Renal pelvis (tissue), 4 donors: ENCODE results near the gene SPTBN5. TPM values are rescaled to one million over a fixed set of nuclear protein-coding genes. Genes with fewer than 3 reads are reported as not detected.

Experiments used
- DNase-seq: peaks from one replicate; pipeline ENCODE4 v3.0.0-alpha.2; 2013
- polyA plus RNA-seq, 3 donors: library from polyadenylated mRNA; unstranded; fragments of 120-200 nt; gene quantifications; one replicate each; pipeline ENCODE4 v1.2.1, GENCODE V29; 2013; ENCODE audit not compliant: insufficient read length in 3 of 3

The SPTBN5 gene
- polyA plus RNA-seq, 3 donors = 2.7 to 3.0 (median 2.9) TPM

DNA sequence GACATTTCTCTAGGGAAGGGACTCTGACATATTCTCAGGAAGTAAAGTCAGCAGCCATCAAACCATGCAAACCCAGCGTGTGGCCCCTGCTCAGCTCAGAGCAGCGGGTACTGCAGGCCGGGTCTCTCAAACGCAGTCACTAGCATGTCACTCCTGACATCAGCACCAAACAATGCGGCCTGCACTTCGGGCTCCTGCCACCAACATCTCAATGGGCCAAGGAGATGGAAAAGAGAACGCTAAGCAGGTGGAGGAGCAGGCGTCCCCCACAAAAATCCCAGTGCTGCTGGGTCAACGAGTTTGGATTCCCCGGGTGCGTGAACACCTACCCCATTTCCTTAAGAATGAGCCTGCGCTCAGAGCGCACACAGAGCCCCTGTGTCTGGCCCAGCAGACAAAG is 9.9 kb upstream of the SPTBN5 start:
- DNase-seq = no peak

DNA sequence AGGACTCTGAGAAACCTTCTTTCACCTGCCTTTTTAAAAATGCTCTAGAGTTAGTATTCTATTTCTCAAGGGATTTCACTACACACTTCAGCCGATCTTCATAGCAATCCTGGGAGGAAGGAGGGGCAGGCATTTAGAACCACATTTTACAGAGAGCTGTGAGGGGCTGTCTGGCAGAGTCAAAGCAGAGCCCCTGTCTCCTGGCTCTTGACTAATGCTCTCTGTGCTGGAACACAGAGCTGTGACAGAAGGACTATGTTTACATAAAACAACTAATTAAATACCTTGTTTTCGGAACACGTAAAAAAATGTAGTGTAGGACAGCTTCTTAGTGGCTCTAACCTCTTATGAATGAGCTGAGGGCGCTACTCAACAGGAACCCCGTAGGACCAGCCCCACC is 7.6 kb upstream of the SPTBN5 start:
- DNase-seq = no peak

DNA sequence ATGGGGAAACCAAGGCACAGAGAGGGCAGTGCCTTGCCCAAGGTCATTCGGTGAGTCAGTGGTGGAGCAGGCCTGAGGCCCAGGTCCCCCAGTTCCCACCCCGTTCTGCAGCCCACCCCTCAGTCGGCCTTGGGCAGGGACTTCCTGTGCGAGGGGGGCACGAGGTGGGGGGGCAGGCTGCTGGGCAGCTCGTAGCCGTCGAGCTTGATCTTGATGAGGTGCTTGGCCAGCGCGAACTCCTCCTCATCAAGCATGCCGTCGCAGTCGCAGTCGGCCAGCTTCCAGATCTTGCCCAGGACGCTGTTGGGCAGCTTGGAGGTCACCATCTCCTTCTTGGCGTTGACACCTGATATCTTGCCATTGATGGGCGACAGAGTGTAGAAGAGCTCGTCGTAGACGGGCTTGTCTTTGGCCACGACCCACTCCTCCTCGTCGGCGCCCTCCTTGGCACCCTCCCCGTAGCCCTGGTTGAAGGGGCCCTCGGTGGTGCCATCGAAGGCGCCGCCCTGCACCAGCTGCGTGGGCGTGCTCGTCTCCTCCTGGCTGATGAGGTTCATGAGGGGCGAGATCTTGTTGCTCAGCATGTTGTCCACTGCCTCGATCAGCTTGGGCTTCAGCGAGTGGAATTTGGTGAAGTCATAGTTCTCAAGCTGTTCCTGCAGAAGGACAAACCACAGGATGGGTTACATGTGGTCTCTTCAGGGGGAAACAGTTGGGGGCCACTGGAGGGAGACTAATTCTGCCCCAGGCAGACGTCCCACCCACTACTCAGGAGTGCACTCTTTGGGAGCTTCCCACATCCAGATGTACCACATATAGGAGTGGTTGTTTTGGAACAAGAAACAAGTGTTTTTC is 6.9 kb upstream of the SPTBN5 start:
- no peak for DNase-seq

DNA sequence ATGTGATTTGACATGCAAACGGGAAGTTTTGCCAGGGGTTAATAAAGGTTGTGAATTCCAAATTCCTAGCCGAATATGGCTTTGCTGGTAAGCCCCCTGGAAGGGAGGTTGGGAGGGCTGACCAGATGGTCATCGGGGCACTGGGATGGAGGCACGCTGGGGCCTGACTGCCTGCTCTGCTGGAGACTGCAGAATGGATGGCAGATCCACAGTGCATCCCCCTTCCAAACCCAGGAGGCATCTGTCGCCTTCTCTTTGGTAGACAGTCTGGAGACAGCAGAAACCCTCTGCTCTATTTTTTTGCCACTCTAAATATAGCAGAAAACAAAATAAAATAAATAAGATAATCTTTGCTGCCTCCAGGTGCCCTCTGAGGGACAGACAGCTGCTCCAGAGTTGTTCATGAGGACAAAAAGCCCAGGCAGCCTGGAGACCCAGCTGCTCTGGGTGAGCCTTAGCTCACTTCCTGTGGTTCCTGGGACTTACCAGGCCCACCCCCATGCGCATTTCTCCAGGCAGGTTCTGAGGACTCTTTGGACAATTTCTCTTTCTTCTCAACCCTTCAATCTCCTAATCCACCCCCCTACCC is 6.1 kb upstream of the SPTBN5 start:
- no peak for DNase-seq

DNA sequence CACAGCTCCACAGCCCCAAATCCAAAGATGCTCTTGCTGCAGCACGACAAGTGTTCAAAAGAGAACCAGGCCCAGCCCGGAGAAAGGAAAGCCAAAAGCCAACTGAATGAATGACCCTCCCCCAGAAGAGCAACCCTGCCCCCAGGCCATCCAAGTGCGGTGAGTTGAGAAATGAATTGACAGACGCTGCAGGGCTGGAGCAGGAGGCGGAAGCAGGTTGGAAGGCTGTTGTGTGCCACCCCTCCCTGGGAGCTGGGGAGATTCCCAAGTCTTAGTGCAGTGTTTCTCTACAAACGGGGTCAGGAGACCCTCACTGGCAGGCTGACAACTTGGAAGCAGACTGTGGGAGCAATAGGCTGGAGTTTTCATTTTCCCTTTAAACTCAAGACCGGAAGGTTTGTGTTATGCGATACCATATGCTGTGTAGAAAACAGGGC is 3.5 kb upstream of the SPTBN5 start:
- DNase-seq = peak; percentile 61

DNA sequence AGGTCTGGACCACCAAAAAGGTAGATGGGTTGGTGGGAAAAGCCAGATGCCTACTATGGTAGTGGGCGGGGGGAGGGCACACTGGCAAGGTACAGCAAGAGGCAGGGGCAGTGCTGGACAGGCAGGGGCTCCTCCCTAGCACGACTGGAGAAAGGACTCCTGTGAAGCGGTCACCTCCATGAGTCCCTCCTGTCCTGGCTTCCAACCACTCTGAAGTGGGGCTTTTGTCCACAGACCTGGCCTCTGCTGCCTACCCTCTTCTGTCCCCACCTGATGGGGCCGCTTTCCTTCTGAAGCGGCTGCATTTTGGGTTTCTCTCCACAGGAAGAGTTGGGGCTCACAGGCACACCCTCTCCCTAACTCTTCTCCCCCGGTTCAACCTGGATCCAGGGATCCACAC is 2.7 kb upstream of the SPTBN5 start:
- DNase-seq = no peak

DNA sequence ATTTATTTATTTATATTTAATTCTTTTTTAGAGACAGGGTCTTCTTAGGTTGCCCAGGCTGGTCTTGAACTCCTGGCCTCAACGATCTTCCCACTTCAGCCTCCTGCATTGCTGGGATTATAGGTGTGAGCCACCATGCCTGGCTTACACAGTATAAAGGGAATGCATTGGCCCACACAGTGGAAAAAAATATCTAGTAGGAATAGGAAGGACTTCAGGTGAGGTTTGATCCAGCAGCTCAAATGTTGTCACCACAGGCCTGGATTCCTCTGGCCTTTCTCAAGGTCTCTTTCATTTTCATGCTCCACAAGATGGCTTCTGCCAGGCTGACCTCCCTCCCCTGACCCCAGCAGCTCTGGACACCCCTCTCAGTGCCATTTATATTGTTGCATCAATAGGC is 2.1 kb upstream of the SPTBN5 start:
- no peak for DNase-seq

DNA sequence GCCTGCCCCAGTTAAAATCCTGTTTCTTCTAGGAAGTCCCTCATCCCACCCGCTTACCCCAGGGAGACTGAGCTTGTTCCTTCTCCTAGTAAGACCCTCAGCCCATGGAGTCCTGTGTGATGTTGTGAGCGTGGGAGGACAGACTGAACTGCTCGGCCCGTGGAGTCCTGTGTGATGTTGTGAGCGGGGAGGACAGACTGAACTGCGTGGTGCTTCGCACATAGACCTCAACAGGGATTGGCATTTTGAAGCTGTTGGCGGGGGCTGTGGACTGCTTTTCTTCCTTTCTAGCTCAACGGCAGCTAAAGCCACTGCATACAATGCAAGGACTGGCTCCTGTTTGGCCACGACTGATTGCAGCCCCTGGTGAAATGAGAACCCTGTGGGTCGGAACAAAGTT is 1.6 kb upstream of the SPTBN5 start:
- no peak for DNase-seq

DNA sequence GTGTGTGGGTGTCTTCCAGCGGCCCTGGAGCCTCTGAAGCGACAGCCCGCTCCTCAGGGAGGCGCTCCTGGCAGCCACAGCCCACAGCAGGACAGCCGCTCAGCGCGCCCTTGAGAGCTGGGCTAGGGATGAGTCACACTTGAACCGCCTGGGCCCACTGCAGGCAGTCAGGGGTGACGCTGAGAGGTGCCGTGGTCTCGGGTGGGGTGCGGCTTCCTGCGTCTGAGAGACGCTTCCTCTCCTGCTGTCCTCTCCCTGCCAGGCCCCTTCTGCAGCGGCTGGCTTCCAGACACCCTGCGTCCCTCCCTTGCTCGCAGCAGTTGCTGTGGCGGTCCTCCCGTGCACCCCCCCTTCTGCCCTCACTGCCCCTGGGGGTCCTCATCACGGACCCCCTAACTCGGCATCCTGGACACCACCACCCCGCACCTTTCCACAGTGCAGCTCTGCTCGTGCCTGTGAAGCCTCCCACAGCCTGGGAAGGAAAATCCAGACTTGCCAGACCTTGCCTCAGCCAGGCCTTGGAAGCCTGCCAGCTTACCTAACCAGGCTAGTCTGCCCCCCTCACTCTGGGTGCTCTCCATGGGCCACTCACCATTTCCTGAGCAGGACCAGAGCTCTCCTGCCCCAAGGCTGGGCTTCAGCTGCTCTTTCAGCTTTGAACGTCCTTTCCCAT is 1.1 kb upstream of the SPTBN5 start:
- DNase-seq = no peak

DNA sequence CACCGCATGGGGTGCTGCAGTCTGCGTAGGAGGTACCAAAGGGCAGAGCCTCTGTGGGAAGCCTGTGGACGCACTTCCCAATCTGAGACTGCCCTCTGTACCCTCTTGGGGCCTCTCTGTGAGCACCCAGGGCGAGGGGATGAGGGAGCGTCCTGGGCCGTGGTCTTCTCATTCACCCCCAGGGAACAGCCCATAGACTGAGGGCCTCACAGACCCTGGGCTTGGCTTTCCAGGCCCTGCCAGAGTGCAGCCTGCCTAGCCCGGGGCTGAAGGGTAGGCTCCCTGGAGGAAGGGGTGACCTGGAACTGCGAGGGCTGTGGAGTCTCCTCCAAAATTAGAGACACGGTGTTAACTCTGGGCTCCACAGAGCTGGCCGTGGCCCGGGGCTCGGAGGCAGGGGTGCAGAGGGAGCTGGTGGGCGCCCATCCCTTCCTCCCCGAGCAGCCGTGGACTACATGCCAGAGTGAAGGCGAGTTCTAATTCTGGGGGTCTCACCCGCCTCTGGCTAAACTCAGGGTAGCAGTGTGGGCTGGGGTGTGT is 468 bp upstream of the SPTBN5 start:
- no peak for DNase-seq

DNA sequence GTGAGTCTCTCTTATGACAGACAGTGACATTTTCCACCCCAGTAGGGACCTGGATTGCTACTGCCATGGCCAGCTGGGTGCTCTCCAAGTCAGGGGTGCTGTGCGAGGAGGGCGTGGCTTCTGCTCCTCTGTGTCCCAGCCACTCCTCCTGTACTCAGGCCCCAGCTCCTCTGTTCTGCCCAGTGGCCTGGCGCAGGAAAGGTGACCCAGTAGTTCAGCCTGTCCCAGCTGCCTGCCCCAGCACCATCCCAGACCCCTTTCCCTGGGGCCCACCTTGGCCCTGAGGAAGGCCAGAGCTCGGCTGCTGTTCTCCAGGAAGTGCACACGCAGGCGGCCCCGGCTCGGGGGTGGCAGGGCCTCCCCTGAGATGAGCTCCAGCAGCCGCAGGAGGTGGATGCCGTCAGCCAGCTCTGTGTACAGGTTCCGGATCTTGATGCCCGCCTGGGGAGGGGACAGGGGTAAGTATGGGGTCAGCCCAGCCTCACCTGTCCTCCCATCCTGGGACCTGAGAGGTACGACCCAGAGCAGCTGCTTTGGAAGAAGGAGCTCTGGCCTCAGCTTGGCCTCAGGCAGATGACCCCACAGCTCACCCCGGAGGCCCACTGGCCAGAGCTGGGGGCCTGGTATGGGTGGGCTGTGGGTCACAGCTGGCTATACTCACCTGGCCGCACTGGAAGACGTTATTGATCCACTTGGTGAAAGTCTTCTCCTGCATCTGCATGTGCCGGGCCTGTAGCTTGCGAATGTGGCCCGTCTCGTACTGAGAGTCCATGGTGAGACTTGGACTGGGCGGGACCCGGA is 1.0 kb downstream of the SPTBN5 start:
- no peak for DNase-seq

DNA sequence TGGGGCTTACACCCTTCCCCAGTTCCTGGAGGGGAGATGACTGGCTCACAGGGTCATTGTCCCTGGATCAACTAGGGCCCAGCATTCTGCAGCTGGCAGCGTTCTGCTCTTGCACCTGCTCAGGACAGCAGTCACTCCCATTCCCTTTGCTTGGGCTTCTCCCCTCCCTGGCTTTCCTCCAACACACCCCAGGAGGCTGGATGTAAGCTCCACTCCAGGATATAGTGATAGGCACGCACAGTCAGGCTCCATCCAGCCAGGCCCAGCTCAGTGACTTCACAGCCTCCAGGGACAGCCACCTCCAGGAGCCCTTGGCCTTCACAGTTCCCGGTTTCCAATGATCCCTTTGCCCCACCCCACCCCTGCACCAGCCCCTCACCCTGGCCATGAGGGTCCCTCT is 1.9 kb downstream of the SPTBN5 start:
- no peak for DNase-seq

DNA sequence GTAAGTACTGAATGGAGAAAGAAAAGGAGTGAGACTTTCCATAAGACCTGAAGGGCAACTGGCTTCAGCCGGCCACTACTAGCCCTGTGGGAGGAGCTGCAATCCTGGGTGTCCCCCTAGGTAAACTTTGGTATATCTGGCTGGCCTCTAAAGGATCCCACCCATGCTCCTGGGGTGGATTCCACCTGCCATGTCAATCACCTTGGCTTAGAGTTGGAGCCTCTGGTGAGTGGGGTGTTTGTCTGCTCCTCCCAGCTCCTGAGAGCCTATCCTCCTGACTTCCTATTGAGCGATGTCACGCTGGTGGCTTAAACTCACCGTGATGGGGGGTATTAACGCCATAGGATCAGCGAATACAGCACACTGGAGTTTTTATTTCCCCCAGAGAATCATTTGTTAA is 2.6 kb downstream of the SPTBN5 start:
- DNase-seq = no peak

DNA sequence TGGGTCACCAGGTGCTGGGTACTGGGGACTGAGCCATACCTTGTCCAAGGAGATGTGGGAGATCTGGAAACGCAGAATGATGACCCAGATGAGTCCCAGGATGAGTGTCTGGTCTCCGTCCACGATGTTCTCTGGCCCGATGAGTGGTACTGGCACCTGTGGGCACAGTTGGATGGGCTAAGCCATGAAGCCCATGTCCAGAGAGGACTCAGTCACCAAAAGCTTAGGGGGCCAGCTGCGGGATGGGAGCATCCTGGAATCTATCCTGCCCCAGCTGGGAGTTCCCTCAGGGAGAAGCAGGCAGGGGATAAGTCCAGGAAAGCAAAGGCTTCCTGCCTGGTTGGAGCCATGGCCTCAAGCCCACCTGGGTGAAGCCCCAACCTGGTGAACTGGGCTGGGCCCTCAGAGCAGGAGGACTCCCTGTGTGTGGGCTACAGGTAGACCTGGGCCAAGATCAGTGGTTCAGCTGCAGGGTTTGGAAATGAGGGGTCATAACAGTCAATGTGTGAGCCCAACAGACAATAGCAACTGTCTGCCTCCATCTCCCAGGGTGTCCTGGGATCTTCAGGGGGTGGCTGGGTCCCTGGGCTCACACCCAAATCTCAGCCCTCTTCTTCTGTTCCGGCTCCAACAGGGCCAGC is 3.7 kb downstream of the SPTBN5 start:
- no peak for DNase-seq

DNA sequence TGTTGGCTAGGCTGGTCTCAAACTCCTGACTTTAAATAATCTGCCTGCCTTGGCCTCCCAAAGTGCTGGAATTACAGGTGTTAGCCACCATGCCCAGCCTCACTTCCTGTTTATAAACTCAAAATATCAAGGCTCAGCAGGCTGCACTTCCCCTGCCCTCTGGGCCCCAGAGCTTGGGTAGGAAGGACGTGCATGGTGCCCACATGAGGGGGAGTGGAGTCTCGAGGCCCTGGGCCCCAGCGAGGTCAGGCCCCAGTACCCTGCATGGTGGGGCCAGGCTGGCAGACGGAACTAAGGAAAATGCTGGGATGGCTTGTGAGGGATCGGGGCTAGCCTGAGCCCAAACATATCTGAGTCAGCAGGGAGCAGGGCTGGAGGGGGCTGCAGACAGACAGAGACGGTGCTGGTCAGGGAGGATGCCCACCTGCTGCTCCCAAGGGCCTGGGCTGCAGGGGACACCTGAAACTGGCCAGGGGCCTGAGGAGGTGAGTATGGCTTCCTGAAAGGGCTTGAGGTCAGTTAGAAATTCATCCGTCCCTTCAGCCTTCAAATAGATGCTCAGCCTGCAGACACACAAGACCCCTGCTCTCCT is 5.1 kb downstream of the SPTBN5 start:
- DNase-seq = no peak

DNA sequence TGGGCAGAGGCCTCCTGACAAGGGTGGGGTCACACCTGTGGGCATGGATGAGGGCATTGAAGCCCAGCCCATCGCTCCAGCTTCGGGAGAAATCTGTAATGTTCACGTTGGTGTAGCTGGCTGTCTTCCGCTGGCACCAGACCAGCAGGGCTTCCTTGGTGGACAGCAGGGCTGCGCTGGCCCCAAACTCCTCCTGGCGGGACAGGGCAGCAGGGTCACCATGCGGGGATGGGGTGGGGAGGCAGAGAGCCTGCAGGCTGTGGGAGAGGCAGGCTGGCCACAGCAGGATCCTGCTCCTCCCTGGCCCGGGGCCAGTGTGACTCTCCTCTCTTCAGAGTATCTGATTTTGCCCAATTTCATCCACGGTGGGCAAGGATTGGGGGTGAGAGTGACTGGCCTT is 6.0 kb downstream of the SPTBN5 start:
- no peak for DNase-seq

DNA sequence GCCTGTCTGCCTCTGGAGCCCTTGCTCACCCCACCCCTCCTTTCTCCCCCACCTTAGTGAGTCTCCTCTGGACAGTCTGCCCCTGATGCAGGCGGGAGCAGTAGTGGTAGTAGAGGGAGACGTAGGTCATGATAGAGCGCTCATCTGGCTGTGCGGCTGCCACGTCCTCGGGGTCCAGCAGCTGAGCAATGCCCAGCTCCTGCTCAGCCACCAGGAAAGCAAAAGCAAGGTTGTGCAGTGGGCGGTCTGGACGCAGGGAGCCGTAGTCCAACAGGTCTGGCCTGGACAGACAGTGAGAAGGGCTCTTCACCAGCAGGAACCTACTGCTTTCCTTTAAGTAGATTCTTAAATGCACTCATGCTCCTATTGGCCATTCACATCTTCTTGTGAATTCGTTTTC is 6.7 kb downstream of the SPTBN5 start:
- DNase-seq = no peak

DNA sequence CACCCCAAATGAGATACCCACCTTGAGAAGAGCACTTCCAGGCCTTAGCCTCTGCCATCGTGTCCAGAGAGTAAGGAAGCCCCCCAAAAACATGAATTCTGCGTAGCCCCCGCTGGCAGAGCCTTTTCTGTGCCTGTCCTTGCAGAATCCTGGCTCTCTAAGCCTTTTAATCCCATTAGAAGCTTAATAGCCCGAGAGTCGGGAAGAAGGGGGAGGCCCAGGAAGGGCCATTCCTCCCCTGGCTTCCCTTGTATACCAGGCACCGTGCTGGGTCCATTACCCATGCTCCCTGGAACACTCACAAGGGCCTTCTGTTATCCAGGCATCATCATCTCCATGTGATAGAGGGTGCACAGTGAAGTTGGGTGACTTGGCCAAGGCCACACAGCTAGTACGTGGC is 7.1 kb downstream of the SPTBN5 start:
- no peak for DNase-seq

DNA sequence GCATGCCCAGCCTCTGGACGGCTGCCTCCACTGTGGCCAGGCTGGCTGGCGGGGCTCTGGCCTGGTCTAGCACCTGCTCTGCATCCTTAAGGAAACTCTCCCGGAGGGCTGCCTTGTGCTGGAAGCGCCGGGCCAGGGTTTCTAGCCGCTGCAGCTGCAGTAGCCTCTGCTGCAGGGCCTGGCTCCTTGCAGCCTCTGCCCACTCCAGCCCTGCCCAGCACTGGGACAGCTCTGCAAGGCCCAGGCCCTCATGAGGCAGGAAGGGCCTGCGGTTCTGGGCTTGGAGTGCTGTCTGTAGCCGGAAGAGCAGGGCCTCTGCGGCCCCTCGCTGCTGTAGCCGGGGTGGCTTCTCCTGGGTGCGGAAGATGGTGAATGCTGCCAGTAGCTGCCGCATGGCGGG is 8.0 kb downstream of the SPTBN5 start:
- no peak for DNase-seq

DNA sequence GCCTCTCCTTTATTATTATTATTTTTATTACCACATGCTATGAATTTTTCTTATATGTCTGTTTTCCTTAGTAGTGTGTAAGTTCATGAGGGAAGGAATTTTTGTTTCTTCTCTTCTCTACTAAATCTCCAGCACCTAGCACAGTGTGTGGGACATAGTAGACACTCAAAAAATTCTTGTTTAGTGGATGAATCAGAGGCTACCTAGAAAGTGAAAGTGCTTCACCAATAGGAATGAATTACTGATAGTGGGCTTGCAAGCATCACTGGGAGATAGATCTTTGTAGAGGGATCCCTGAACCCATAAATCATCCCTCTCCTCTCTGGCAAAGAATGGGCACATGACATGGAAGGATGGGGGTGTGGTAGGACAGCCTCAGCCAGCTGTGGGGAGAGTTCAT is 8.5 kb downstream of the SPTBN5 start:
- DNase-seq = no peak

DNA sequence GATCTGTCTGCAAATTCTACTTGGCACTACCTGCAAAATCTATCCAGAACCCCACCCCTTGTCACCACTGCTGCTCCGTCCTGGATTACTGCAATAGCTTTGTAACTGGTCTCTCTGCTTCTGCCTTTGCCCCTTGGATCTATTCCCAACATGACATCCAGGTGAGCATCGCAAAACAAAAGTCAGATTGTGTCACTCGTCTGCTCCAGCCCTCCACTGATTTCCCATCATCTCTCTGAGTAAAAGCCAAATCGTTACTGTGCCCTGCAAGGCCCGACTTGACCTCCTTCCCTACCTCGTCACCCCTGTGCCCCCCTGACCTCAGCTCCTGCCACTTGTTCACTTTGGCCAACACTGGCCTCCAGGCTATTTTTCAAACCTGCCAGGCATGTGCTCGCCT is 9.4 kb downstream of the SPTBN5 start:
- no peak for DNase-seq
